Smooth muscle cell (in vitro differentiated cells): Measurements from ENCODE around the gene PNPLA2. TPM values are rescaled to one million over a fixed set of nuclear protein-coding genes. Genes with fewer than 3 reads are reported as not detected.

Source experiments
- DNase-seq: peaks from one replicate; lab custom pipeline; 2025; ENCODE audit not compliant: unreplicated experiment; lab: John Stamatoyannopoulos, UW
- H2AFZ ChIP-seq: fragments of 200-600 bp; sonication (generic); 2 replicates; pipeline ENCODE4 v1.6.0; 2016; ENCODE audit warnings: antibody characterized with exemption, low read depth, mild to moderate bottlenecking
- H3F3A ChIP-seq: fragments of 200-600 bp; sonication (generic); 2 replicates; pipeline ENCODE4 v1.6.0; 2017; ENCODE audit warnings: antibody characterized with exemption, low read depth
- H3K27ac ChIP-seq: fragments of 200-600 bp; sonication (generic); 2 replicates; pipeline ENCODE4 v1.5.1; 2016; ENCODE audit warnings: low read depth, mild to moderate bottlenecking
- H3K27me3 ChIP-seq: fragments of 200-600 bp; sonication (generic); 2 replicates; pipeline ENCODE4 v1.6.1; 2016; ENCODE audit warnings: low read depth, mild to moderate bottlenecking
- H3K36me3 ChIP-seq: fragments of 200-600 bp; sonication (generic); 2 replicates; pipeline ENCODE4 v1.5.1; 2016; ENCODE audit warnings: low read depth
- H3K4me1 ChIP-seq: fragments of 200-600 bp; sonication (generic); 2 replicates; pipeline ENCODE4 v1.5.1; 2016; ENCODE audit warnings: low read depth
- H3K4me2 ChIP-seq: fragments of 200-600 bp; sonication (generic); 2 replicates; pipeline ENCODE4 v1.6.0; 2016; ENCODE audit warnings: mild to moderate bottlenecking
- H3K4me3 ChIP-seq: fragments of 200-600 bp; sonication (generic); 2 replicates; pipeline ENCODE4 v1.5.1; 2016; ENCODE audit warnings: mild to moderate bottlenecking
- H3K79me2 ChIP-seq: fragments of 200-600 bp; sonication (generic); 2 replicates; pipeline ENCODE4 v1.6.0; 2016; ENCODE audit warnings: low read depth, mild to moderate bottlenecking
- H3K9ac ChIP-seq: fragments of 200-600 bp; sonication (generic); 2 replicates; pipeline ENCODE4 v1.6.0; 2016; ENCODE audit warnings: low read depth
- H3K9me3 ChIP-seq: fragments of 200-600 bp; sonication (generic); replicated peaks from 2 replicates; pipeline ENCODE4 v1.5.1; 2016; ENCODE audit warnings: low read depth
- H4K20me1 ChIP-seq: fragments of 200-600 bp; sonication (generic); 2 replicates; pipeline ENCODE4 v1.6.0; 2016; ENCODE audit warnings: low read depth
- WGBS: methylation state at CpG from one replicate; pipeline ENCODE4 v1.1.7; 2016; ENCODE audit warnings: low lambda C conversion rate; 5-methylcytosine and 5-hydroxymethylcytosine counted together
- polyA plus RNA-seq: library from polyadenylated mRNA; unstranded; fragments of >200 nt; fragmentation: Nextera tagmentation; extraction: Ambion mirVana; gene quantifications from 2 replicates; pipeline ENCODE4 v1.2.1, GENCODE V29; 2016
- total RNA-seq: library from RNA; depleted of rRNA; stranded (reverse); fragments of >200 nt; gene quantifications from 2 replicates; pipeline ENCODE4 v1.2.3, GENCODE V29; 2014
- TF ChIP-seq, protein P1 (sequence below): fragments of 200-600 bp; sonication (generic); IDR thresholded peaks from 2 replicates; pipeline ENCODE4 v1.5.1; 2017; ENCODE audit warnings: borderline replicate concordance, mild to moderate bottlenecking, antibody characterized with exemption; ENCODE audit not compliant: insufficient read depth, poor library complexity, severe bottlenecking

PNPLA2 gene
- total and polyA plus RNA-seq, 2 experiments from 2014 or later, result 12.4 to 26.4 TPM

DNA sequence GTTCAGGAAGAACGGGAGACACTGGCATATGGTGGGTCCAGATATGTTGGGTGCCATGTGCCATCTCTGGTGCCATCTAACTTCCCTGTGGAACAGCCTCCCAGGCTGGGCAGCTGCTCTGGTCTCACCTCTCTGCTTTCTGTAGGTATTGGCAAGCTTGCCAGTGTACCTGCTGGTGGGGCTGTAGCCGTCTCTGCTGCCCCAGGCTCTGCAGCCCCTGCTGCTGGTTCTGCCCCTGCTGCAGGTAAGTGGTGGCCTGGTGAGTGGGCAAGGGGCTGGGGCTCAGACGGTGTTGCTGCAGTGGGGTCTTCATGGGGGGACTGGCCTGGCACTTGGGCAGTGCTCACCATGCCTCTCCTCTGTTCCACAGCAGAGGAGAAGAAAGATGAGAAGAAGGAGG lies 6.3 kb upstream of the PNPLA2 start:
- peaks cover 11% of the 10 kb centered on the region for H3F3A ChIP-seq
- H3K9ac ChIP-seq, result no peak overlapping the region
- no peak overlapping the region for H2AFZ ChIP-seq
- H3K27ac ChIP-seq, result no peak overlapping the region
- no peak for DNase-seq
- H3K4me2 ChIP-seq, result no peak overlapping the region
- H3K79me2 ChIP-seq, result peaks cover 38% of the 10 kb centered on the region
- peaks cover 35% of the 10 kb centered on the region for H4K20me1 ChIP-seq
- no peaks in the 10 kb centered on the region for H3K9me3 ChIP-seq
- WGBS, result 95% methylated on average over 3 of the region's 3 CpGs
- H3K4me3 ChIP-seq, result no peak overlapping the region
- H3K36me3 ChIP-seq, result no peaks in the 10 kb centered on the region
- H3K27me3 ChIP-seq, result no peaks in the 10 kb centered on the region
- TF ChIP-seq, protein P1, sequence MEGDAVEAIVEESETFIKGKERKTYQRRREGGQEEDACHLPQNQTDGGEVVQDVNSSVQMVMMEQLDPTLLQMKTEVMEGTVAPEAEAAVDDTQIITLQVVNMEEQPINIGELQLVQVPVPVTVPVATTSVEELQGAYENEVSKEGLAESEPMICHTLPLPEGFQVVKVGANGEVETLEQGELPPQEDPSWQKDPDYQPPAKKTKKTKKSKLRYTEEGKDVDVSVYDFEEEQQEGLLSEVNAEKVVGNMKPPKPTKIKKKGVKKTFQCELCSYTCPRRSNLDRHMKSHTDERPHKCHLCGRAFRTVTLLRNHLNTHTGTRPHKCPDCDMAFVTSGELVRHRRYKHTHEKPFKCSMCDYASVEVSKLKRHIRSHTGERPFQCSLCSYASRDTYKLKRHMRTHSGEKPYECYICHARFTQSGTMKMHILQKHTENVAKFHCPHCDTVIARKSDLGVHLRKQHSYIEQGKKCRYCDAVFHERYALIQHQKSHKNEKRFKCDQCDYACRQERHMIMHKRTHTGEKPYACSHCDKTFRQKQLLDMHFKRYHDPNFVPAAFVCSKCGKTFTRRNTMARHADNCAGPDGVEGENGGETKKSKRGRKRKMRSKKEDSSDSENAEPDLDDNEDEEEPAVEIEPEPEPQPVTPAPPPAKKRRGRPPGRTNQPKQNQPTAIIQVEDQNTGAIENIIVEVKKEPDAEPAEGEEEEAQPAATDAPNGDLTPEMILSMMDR, result no peak
- peaks cover 15% of the 10 kb centered on the region for H3K4me1 ChIP-seq

DNA sequence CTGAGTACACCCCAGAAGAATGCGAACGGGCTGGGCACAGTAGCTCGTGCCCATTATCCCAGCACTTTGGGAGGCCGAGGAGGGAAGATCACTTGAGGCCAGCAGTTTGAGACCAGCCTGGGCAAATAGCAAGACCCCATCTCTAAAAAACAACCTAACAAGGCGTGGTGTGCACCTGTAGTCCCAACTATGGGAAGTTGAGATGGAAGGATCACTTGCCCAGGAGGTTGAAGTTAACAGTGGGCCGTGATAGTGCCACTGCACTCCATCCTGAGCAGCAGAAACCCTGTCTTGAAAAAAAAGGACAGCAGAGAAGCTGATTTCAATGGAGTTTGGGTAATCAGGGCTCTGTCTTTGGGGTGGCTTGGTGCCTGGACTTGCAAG lies 5.7 kb upstream of the PNPLA2 start:
- Histone ChIP-seq H3K27ac (no peak overlapping the region), H3K27me3 (no peaks in the 10 kb centered on the region), H3F3A (peaks cover 11% of the 10 kb centered on the region), H4K20me1 (peaks cover 35% of the 10 kb centered on the region), H3K4me3 (no peak overlapping the region), H3K9me3 (no peaks in the 10 kb centered on the region), H2AFZ (no peak overlapping the region), H3K4me1 (peaks cover 15% of the 10 kb centered on the region), H3K36me3 (no peaks in the 10 kb centered on the region), H3K9ac (no peak overlapping the region), H3K79me2 (peaks cover 31% of the 10 kb centered on the region), H3K4me2 (no peak overlapping the region)
- 100% methylated on average over 6 of the region's 6 CpGs for WGBS
- DNase-seq, result no peak
- TF ChIP-seq, protein P1, result no peak

DNA sequence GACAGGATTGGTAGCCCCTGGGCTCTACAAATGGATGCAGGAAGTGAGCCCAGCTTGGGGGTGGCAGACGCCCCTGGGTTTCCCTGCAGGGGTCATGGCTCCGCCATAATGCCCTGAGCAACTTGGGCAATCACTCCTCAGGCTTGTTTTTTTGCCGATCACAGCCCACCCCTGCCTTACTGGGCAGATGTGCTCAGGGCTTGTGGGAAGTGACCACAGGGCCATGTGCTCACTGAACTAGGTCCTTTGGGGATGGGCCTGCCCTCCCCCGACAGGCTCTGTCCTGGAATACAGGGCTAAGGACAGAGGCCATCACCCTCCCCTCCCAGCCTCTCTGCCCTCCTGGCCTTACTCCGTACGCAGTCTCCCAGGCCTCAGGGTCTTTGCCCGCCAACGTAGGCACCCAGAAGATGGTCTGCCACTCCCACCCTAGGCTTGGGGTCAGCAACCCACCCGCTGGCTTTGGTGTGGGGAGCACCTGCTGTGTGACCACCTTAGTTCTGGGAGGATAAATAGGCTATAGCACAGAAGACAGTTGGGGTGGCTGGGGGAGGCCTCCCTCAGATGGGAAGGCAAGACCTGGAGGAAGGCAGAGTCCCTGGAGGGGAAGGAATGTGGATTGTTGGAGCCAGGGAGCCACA lies 5.1 kb upstream of the PNPLA2 start:
- Histone ChIP-seq H3K79me2 (peaks cover 26% of the 10 kb centered on the region), H3K4me1 (peaks cover 11% of the 10 kb centered on the region), H3K27me3 (no peaks in the 10 kb centered on the region), H3K27ac (no peak overlapping the region), H3K9me3 (no peaks in the 10 kb centered on the region), H3K4me2 (no peak overlapping the region), H3F3A (peaks cover 11% of the 10 kb centered on the region), H3K9ac (no peak overlapping the region), H4K20me1 (peaks cover 35% of the 10 kb centered on the region), H2AFZ (no peak overlapping the region), H3K36me3 (no peaks in the 10 kb centered on the region), H3K4me3 (no peak overlapping the region)
- TF ChIP-seq, protein P1, result no peak
- DNase-seq, result no peak
- WGBS, result 95% methylated on average over 9 of the region's 9 CpGs

DNA sequence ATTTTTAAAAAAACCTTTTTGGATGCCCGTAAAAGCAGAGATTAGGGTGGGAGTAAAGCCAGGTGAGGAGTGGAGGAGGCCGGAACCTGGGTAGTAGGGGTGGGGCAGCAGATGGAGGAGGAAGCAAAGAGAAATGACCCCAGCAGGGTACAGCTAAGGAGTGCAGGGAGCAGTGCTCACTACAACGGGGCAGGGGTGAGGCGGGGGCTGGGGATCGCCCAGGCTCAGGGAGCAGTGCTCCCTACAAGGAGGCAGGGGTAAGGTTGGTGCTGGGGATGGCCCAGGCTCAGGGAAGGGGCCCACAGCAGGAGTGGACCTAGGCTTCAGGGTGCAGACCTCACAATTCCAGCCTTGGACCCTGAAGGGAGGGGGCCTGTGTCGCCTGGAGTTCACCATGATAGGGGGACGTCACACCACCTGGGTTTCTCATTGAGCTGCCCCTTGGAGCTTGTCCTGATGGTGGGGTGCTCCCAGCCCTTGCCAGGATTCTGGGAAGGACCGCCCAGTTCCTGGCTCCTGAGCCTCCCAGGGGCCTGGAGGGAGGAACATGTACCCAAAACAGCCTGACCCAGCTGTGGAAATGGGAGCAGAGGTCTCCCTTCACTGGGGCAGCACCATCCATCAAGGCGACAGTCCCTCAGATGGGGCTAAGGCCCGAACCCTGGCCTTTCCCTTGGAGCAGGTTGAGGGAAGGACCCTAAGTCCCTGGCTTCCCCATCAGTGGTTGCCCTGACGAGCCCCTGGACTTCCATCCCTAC lies 2.9 kb upstream of the PNPLA2 start:
- DNase-seq, result no peak
- peaks cover 11% of the 10 kb centered on the region for H3F3A ChIP-seq
- peaks cover 35% of the 10 kb centered on the region for H4K20me1 ChIP-seq
- no peak overlapping the region for H3K27ac ChIP-seq
- H3K4me3 ChIP-seq, result no peak overlapping the region
- 96% methylated on average over 11 of the region's 11 CpGs for WGBS
- no peaks in the 10 kb centered on the region for H3K36me3 ChIP-seq
- no peaks in the 10 kb centered on the region for H3K9me3 ChIP-seq
- no peak overlapping the region for H3K4me2 ChIP-seq
- no peak overlapping the region for H2AFZ ChIP-seq
- no peak overlapping the region for H3K9ac ChIP-seq
- H3K27me3 ChIP-seq, result no peaks in the 10 kb centered on the region
- H3K4me1 ChIP-seq, result peaks cover 15% of the 10 kb centered on the region
- TF ChIP-seq, protein P1, result no peak
- H3K79me2 ChIP-seq, result peaks cover 22% of the 10 kb centered on the region
